GM18909 (cell line): ENCODE measurements around the gene LAMP2.

Experiments used
- ATAC-seq: cut with Tn5 transposase; IDR thresholded peaks from one replicate; pipeline ENCODE4 v1.9.1; 2021; ENCODE audit warnings: mild to moderate bottlenecking; ENCODE audit not compliant: unreplicated experiment, poor library complexity

LAMP2 gene

DNA sequence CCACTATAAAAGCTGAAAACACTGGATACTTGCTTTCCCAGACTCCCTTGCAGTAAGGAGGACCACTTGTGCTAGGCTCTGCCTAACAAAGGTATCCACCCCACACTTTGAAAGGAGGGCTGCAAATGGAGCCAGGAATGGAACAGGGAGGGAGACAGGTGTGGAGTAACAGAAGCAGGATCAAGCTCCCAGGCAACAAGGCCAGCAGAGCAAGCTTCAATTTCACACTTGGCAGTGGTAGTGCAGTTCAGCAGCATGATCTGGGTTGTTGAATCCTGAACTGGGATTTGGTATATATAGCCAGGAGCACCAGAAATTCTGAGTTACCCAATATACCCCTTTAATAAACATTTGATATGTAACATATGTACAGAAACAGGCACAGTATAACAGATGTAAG lies 9.8 kb downstream of the LAMP2 start:
- no peak for ATAC-seq

DNA sequence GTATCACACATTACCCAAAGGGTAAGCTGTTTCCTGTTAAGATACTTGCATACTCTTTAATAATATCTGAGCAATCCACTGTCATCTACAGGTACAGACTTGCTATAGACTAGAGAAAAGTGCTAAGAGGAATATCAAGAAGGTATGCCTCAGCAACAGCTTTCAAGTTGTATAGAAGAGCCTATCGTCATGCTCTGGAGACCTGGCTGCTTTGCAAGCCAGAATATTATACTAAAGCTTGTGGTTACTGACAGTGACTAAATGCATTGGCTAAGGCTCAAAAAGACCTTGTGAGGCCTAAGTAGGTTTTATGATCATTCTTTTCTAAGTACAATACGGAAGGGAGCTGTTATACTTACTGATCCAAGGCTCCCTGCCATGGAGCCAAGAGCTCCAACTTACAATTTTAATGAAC lies 11.3 kb downstream of the LAMP2 start:
- ATAC-seq = peak; percentile 87

DNA sequence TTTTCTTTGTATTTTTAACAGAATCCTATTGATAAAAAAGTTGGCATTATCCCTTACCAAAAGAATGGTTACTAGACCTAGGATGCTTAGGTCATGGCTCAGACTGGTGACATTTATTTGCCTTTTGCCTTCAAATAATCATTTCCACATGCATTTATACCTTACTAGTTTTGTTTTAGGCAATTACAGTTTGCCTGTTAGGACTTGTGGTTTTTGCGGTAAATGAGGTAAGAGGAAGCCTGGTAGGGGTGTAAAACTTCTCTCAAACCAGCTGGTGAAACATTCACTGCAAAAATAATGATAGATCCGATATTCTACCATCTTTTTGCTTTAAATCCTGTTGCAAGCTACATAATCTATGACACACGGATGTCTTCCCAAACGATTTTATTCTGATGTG lies 12.1 kb downstream of the LAMP2 start:
- ATAC-seq = no peak

DNA sequence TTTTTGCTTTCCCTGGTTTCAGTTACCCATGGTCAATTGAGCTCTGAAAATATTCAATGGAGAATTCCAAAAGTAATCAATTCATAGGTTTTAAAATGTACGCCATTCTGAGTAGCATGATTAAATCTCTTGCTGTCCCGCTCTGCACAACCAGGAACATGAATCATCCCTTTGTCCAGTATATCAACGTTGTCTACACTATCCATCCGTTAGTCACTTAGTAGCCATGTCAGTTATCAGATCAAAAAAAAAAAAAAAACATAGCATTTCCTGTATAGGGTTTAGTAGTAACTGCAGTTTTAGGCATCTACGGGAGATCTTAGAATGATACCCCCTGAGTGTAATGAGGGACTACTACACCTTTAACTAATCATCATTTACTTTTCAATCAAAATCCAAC lies 15.1 kb downstream of the LAMP2 start:
- no peak for ATAC-seq

- no peak for ATAC-seq
Measured at GRCh38 chrX:120452131-120452530, 17.0 kb downstream of the LAMP2 start.

GRCh38 chrX:120450163-120450562 lies 18.9 kb downstream of the LAMP2 start:
- ATAC-seq = no peak

DNA sequence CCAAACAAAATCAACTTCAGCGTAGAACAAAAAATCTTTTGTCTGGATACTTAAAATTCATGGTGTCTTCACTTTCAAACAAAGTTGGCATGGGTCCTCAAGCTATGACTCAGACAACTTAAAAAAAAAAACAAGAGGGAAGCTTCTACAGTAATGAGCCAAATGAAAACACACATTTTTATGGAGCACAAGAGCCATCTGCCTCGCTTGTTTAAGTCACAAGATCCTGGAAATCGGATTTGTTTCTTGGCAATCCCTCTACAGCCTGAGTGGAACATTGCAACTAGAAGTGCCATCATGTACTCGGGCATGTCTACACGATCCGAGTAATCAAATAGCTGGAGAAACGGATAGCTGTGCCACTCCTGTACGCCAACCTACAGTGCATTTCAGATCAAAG lies 22.6 kb downstream of the LAMP2 start:
- ATAC-seq = no peak

DNA sequence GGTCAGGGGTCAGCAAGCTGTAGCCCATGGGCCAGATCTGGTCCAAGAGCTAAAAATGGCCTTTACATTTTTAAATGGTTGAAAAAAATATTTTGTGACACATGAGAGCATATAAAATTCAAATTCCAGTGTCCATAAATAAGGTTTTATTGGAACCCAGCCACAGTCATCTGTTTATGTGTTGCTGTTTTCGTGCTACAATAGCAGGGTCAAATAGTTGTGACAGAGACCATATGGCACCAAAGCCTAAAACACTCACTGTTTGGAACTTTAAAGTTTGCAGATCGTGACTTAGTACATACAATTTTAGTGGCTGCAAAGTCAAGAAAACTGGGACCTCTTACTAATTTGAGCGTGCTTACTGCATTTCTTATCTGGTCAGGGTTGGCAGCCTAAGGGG lies 29.2 kb downstream of the LAMP2 start:
- ATAC-seq = no peak

DNA sequence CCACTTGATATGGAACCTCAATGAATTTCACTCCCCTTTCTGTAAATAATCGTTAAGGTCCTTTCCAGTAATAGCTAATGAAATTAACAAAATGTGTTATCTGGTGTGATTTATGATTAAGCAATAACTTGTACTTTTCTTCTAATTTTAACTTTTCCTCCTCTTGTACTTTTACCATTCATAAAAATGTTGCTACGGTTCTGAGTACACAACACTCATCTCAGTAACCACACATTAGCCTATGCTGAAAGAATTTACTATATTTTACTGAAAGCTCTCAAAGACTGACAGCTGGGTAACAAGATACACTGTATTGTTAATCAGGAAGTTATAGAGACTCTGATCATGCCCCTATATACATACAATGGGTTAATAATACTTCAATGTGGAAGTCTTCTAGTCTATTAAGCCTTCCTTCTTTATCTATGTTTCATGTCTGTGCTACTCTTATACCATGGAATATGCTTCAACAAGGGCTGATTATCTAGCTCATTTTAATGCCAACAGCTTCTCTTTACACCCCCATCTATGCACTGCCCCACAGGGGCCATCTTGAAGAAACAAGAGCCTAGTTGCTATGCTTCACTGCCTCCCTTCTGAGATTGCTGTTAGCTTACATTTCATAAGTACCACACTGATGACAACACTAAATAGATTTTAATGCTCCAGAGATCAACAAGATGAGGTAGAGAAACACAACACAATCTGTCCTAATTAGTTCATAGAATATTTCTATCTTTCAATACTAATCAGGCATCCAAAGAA lies 39.1 kb downstream of the LAMP2 start:
- peak; percentile 73 for ATAC-seq

DNA sequence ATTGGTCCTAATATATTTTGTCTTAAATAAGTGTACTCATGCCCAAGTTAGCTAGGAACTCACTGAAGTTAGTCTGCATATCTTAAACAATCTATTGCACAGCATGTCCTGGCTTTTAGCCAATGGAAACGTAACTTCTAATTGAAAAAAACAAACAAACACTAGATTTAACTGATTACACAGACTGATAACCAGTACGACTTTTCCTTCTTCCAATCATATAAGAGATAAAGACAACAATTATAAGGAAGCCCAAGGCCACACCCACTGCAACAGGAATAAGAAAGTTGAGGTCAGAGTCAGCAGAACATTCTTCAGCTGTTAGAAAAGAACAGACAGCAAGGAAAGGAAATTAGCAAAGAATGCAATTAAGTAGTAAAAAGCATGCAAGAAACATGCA lies 40.8 kb downstream of the LAMP2 start:
- ATAC-seq = no peak

DNA sequence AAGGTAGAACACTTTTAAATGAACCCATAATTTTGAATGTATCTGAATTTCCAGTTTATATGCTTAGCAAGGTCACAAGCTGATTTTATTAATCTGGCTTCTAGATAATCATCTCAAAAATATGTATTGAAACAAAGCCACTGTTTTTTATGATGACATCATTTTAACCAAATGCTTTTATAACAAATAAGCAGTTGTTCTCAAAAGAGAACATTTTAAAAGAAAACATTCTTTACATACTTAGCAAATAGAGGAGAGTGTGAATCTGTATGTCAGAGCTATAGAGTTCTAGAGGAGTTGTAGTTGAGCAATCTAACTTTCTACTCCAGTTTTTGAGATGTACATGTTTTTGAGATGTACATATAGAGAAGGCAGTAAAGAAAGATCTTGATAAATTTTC lies 42.5 kb downstream of the LAMP2 start:
- no peak for ATAC-seq

GRCh38 chrX:120419463-120419862 lies 49.6 kb downstream of the LAMP2 start:
- ATAC-seq = peak; percentile 69

DNA sequence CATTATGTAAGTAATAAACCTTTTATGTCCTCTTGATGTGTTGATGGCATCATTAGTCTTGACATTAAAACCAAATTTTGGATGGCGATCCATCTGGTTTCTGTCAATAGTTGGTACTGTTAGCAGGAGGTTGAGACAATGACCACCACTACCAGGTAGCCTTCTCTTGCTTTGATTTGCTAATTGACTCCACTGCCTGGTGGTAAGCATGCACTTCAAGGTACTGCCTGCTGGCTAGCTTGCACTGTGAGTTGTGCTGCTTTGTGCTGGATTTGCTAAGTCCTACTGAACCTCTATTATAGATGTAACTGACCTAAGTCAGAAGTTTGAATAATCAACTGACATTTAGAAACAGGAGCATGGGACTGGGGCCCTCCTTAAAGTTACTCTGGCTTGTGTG lies 60.9 kb downstream of the LAMP2 start:
- no peak for ATAC-seq

- no peak for ATAC-seq
Measured at GRCh38 chrX:120406638-120407037, 62.5 kb downstream of the LAMP2 start.

DNA sequence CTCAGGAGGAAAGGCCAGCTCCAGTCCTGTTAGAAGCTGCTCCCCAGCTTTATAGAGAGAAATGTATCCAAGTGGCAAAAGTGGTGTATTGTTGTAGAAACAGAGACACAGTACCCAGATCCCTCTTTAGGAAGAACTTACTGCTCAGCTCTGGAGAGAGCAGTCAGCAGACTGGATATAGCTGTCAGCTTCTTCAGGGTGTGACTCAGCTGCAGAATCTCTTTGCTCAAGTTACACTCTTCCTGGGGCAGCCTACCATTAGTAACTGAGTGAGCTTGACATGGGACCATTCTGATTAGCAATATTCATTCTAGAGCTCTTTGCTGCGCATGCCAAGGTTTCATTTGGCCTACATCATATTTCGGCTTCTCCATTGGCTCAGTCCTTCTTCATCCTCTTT lies 66.7 kb downstream of the LAMP2 start:
- no peak for ATAC-seq

- ATAC-seq = no peak
Measured at GRCh38 chrX:120401301-120401700, 67.8 kb downstream of the LAMP2 start.

GRCh38 chrX:120380699-120381098 lies 88.4 kb downstream of the LAMP2 start:
- ATAC-seq = peak; percentile 57

DNA sequence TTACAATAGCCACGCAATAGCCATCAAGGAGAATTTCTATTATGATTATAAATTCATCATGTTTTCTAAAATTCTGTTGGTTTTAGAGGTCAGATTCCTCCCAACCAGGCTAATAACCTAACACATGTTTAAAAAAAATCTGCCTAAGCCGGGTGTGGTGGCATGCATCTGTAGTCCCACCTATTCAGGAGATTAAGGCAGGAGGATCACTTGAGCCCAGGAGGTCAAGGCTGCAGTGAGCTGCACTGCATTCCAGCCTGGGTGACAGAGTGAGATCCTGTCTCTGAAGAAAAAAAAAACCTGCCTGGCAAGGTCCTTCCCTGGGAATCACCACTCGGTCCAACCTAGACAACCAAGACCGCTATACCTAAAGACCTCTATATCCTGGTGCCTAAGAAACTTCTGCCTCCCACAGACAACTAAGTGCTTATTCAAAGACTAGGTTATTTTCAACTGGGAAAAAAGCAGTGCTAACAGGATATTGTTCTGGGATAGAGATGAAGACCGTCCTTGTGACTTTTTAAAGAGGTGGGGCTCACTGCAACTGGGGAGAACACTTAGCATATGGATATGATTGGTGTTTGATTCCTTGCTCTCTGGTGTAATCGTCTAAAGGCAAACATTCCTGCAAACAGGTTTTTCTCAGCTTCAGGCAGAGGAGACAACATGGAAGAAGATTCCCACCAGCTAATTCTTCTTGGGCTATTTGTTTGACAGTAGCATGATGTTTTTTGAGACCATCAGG lies 89.0 kb downstream of the LAMP2 start:
- no peak for ATAC-seq

- ATAC-seq = no peak
Measured at GRCh38 chrX:120378570-120378969, 90.5 kb downstream of the LAMP2 start.
